Kidney epithelial cell (primary cell): ENCODE results near the gene WDR4. TPM values are rescaled to one million over a fixed set of nuclear protein-coding genes. Genes with fewer than 3 reads are reported as not detected.
"Not testable (repeated sequence)": the region's sequence is repeated elsewhere in the genome, so short reads cannot be mapped to it uniquely, and the experiment has no call there.

Experiments used
- DNase-seq: peaks from one replicate; pipeline ENCODE4 v3.0.0-alpha.2; 2010; ENCODE audit warnings: low read depth
- H3K27me3 ChIP-seq: 2 replicates; pipeline ENCODE4 v1.6.0; 2011; ENCODE audit warnings: low read length; ENCODE audit not compliant: control insufficient read depth, insufficient read depth
- H3K36me3 ChIP-seq: 2 replicates; pipeline ENCODE4 v1.5.1; 2011; ENCODE audit warnings: low read length; ENCODE audit not compliant: control insufficient read depth, insufficient read depth
- H3K4me3 ChIP-seq: 2 replicates; pipeline ENCODE4 v1.5.1; 2011; ENCODE audit warnings: low read depth, mild to moderate bottlenecking, control low read depth, low read length
- CTCF ChIP-seq: IDR thresholded peaks from 2 replicates; pipeline ENCODE4 v1.5.1; 2011; ENCODE audit warnings: mild to moderate bottlenecking, moderate library complexity, low read length, control low read depth, inconsistent platforms; ENCODE audit not compliant: insufficient read depth, poor library complexity, severe bottlenecking
- total RNA-seq: library from RNA; depleted of rRNA; stranded (reverse); fragments of >200 nt; gene quantifications from 2 replicates; pipeline ENCODE4 v1.2.3, GENCODE V29; 2015

The WDR4 gene
- total RNA-seq, 1 donor from 2014 or later, result 17.2 TPM

GRCh38 chr21:42922918-42923317 lies 43.6 kb upstream of the WDR4 start:
- Histone ChIP-seq H3K27me3 (no peaks in the 10 kb centered on the region), H3K4me3 (no peak overlapping the region), H3K36me3 (no peaks in the 10 kb centered on the region)
- DNase-seq, result no peak
- no peak for TF ChIP-seq CTCF

GRCh38 chr21:42921927-42922326 lies 42.6 kb upstream of the WDR4 start:
- TF ChIP-seq CTCF, result no peak
- no peak for DNase-seq
- H3K27me3 ChIP-seq, result no peaks in the 10 kb centered on the region
- no peak overlapping the region for H3K4me3 ChIP-seq
- no peaks in the 10 kb centered on the region for H3K36me3 ChIP-seq

DNA sequence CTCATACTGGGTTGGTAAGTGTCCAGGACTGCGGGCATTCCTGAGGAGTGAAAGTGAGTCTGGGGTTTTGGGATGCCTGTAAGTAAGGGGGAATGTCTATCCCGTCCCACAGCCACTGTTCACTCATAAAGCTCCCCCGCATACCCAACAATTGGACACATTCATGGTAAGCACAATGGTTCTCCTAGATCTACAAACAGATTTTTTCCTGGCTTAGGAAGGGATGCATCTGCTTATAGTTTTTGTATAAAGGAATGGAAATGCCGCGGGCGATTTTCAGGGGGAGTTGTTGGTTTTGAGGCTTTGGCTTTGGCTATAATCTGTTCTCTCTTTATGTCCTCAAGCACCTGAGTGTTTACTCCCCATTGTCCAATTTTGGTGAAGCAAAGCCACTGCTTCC lies 39.0 kb upstream of the WDR4 start:
- no peaks in the 10 kb centered on the region for H3K36me3 ChIP-seq
- no peaks in the 10 kb centered on the region for H3K27me3 ChIP-seq
- TF ChIP-seq CTCF, result no peak
- no peak for DNase-seq
- no peak overlapping the region for H3K4me3 ChIP-seq

- Histone ChIP-seq H3K27me3 (no peaks in the 10 kb centered on the region), H3K36me3 (no peaks in the 10 kb centered on the region), H3K4me3 (no peak overlapping the region)
- TF ChIP-seq CTCF, result no peak
- DNase-seq, result no peak
Measured at GRCh38 chr21:42913476-42913875, 34.1 kb upstream of the WDR4 start.

GRCh38 chr21:42911920-42912319 lies 32.6 kb upstream of the WDR4 start:
- not testable (repeated sequence) for H3K27me3 ChIP-seq, H3K4me3 ChIP-seq, DNase-seq, H3K36me3 ChIP-seq

DNA sequence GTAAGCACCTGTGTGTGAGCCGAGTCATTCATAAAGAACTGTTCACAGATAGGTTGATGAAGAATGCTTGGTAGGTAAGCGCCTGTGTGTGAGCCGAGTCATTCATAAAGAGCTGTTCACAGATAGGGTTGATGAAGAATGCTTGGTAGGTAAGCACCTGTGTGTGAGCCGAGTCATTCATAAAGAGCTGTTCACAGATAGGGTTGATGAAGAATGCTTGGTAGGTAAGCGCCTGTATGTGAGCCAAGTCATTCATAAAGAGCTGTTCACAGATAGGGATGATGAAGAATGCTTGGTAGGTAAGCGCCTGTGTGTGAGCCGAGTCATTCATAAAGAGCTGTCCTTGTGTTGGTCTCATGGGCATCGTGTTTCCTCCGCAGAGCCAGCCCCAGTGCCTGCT lies 29.1 kb upstream of the WDR4 start:
- not testable (repeated sequence) for DNase-seq, H3K4me3 ChIP-seq, H3K27me3 ChIP-seq, H3K36me3 ChIP-seq

GRCh38 chr21:42906233-42906632 lies 26.9 kb upstream of the WDR4 start:
- Histone ChIP-seq H3K4me3 (no peak overlapping the region), H3K27me3 (no peaks in the 10 kb centered on the region), H3K36me3 (no peaks in the 10 kb centered on the region)
- TF ChIP-seq CTCF, result no peak
- no peak for DNase-seq
